Nephron progenitor cell (in vitro differentiated cells): ENCODE measurements around the gene NOB1.
"Not testable (repeated sequence)": the region's sequence is repeated elsewhere in the genome, so short reads cannot be mapped to it uniquely, and the experiment has no call there.

ENCODE experiments used
- DNase-seq: peaks from one replicate; pipeline ENCODE4 v3.0.0; 2021
- H3K27ac Mint-ChIP-seq: 2 replicates; pipeline ENCODE4 v1.8.0; 2021; ENCODE audit warnings: mild to moderate bottlenecking, moderate library complexity, mixed read lengths
- H3K27me3 Mint-ChIP-seq: 2 replicates; pipeline ENCODE4 v1.8.0; 2021; ENCODE audit warnings: mild to moderate bottlenecking, low read depth, mixed read lengths; ENCODE audit not compliant: poor library complexity
- H3K36me3 Mint-ChIP-seq: 2 replicates; pipeline ENCODE4 v1.8.0; 2021; ENCODE audit warnings: low read depth, mixed read lengths
- H3K4me1 Mint-ChIP-seq: 2 replicates; pipeline ENCODE4 v1.8.0; 2021; ENCODE audit warnings: mixed read lengths
- H3K4me3 Mint-ChIP-seq: 2 replicates; pipeline ENCODE4 v1.8.0; 2021; ENCODE audit warnings: mild to moderate bottlenecking, moderate library complexity, mixed read lengths
- H3K9me3 Mint-ChIP-seq: 2 replicates; pipeline ENCODE4 v1.8.0; 2021; ENCODE audit warnings: mild to moderate bottlenecking, moderate library complexity, mixed read lengths
- CTCF ChIP-seq: fragments of 200-600 bp; sonication (generic); IDR thresholded peaks from 2 replicates; pipeline ENCODE4 v1.5.0; 2021; ENCODE audit warnings: antibody characterized with exemption

NOB1 gene

GRCh38 chr16:69794486-69794885 is 39.8 kb upstream of the NOB1 start:
- no peaks in the 10 kb centered on the region for H3K27me3 Mint-ChIP-seq
- H3K27ac Mint-ChIP-seq, result no peak overlapping the region
- H3K4me3 Mint-ChIP-seq, result no peak overlapping the region
- H3K4me1 Mint-ChIP-seq, result peaks cover 37% of the 10 kb centered on the region
- DNase-seq, result no peak
- TF ChIP-seq CTCF, result no peak
- H3K9me3 Mint-ChIP-seq, result no peaks in the 10 kb centered on the region
- peaks cover 20% of the 10 kb centered on the region for H3K36me3 Mint-ChIP-seq

- H3K27me3 Mint-ChIP-seq, result no peaks in the 10 kb centered on the region
- no peaks in the 10 kb centered on the region for H3K9me3 Mint-ChIP-seq
- H3K4me3 Mint-ChIP-seq, result no peak overlapping the region
- peaks cover 26% of the 10 kb centered on the region for H3K36me3 Mint-ChIP-seq
- no peak for TF ChIP-seq CTCF
- no peak for DNase-seq
- H3K27ac Mint-ChIP-seq, result no peak overlapping the region
- H3K4me1 Mint-ChIP-seq, result peaks cover 28% of the 10 kb centered on the region
These were observed 38.8 kb upstream of the NOB1 start for GRCh38 chr16:69793526-69793925.

GRCh38 chr16:69791391-69791847 is 36.7 kb upstream of the NOB1 start:
- not testable (repeated sequence) for H3K4me3 Mint-ChIP-seq, DNase-seq, H3K27me3 Mint-ChIP-seq, H3K9me3 Mint-ChIP-seq
- Mint-ChIP-seq H3K36me3 (peaks cover 43% of the 10 kb centered on the region), H3K4me1 (peaks cover 14% of the 10 kb centered on the region), H3K27ac (peak overlapping the region; percentile 32)

- H3K27me3 Mint-ChIP-seq, result no peaks in the 10 kb centered on the region
- H3K4me3 Mint-ChIP-seq, result no peak overlapping the region
- no peak for DNase-seq
- no peaks in the 10 kb centered on the region for H3K4me1 Mint-ChIP-seq
- no peaks in the 10 kb centered on the region for H3K9me3 Mint-ChIP-seq
- no peak for TF ChIP-seq CTCF
- peaks cover 46% of the 10 kb centered on the region for H3K36me3 Mint-ChIP-seq
- H3K27ac Mint-ChIP-seq, result no peak overlapping the region
These were observed 33.2 kb upstream of the NOB1 start for GRCh38 chr16:69787883-69788282.

- H3K9me3 Mint-ChIP-seq, result no peaks in the 10 kb centered on the region
- peaks cover 34% of the 10 kb centered on the region for H3K36me3 Mint-ChIP-seq
- no peak overlapping the region for H3K4me3 Mint-ChIP-seq
- no peak overlapping the region for H3K27ac Mint-ChIP-seq
- DNase-seq, result no peak
- H3K27me3 Mint-ChIP-seq, result no peaks in the 10 kb centered on the region
- no peak for TF ChIP-seq CTCF
- no peaks in the 10 kb centered on the region for H3K4me1 Mint-ChIP-seq
These were observed 29.9 kb upstream of the NOB1 start for GRCh38 chr16:69784586-69784985.

- Mint-ChIP-seq H3K27me3 (no peaks in the 10 kb centered on the region), H3K9me3 (peaks cover 2% of the 10 kb centered on the region), H3K4me3 (no peak overlapping the region), H3K27ac (peak overlapping the region; percentile 13), H3K36me3 (peaks cover 10% of the 10 kb centered on the region), H3K4me1 (no peaks in the 10 kb centered on the region)
- DNase-seq, result no peak
- TF ChIP-seq CTCF, result no peak
These were observed 26.4 kb upstream of the NOB1 start for GRCh38 chr16:69781118-69781517.
